Glomerular visceral epithelial cell (primary cell): ENCODE data around the gene RCAN3.
A peak's percentile ranks its signal among the peaks of the same experiment; 100 is the strongest.

Source experiments
- DNase-seq: peaks from one replicate; pipeline ENCODE4 v3.0.0-alpha.2; 2016; ENCODE audit errors: extremely low spot score

RCAN3 gene

GRCh38 chr1:24551290-24551959, 48.8 kb downstream of the RCAN3 start:
- DNase-seq, result no peak

GRCh38 chr1:24551960-24552571, 49.4 kb downstream of the RCAN3 start:
- no peak for DNase-seq

- DNase-seq, result no peak
Measured at GRCh38 chr1:24553931-24554330, 51.3 kb downstream of the RCAN3 start.

DNA sequence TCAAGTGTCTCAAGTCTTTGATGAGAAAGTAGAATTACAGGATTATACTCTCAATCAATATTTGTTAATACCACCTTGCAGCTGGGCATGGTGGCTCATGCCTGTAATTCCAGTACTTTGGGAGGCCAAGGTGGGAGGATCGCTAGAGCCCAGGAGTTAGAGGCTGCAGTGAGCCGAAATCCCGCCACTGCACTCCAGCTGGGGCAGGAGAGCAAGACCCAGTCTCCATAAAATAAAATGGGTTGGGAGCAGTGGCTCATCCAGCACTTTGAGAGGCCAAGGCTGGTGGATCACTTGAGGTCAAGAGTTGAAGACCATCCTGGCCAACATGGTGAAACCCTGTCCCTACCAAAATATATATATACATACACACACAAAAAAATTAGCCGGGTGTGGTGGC, 52.1 kb downstream of the RCAN3 start:
- DNase-seq, result no peak

DNA sequence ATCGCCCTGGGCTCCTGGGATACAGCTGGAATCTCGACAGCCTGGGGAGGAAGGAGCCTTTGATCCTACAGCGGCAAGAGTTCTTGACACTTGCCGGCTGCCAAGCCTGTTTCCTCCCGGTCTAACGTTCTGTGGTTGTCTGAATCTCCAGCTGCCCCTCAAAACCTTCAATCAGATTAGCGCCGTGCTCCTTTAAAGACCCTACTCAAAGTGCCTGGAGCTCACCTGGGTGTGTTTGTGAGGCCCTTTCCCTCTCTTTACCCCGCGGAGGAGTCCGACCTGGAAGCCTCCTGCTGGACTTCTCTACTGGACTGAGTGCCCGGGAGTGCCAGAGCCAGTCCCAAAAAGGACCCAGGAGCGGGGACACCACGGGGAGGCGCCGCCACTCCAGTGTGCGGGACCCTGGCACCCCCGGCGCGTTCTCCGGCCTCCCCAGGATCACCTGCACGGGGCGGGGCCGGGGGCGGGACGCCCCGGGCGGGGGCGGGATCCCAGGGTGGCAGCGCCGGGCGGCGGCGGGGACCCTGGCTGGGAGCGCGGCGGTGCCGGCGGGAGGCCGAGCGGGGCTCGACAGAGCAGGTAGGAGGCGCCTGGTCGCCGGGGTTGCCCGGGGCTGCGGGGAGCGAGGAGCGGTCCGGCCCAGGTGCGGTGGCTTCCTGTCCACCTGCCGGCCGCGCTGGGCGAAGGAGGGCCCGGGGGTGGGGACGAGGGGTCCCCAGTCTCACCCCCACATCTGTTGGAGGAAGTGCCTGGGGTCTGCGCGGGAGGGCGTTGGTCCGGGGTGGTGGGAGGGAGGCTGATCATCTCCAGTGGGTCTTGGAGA, 53.2 kb downstream of the RCAN3 start, which contains the start of gene NCMAP:
Gene NCMAP (plus strand): TSS at position 497 of the 823 bp plus-strand sequence. CDS start 39,344 bp downstream, outside the sequence.
- no peak for DNase-seq

GRCh38 chr1:24556414-24556795, 53.8 kb downstream of the RCAN3 start:
- no peak for DNase-seq

DNA sequence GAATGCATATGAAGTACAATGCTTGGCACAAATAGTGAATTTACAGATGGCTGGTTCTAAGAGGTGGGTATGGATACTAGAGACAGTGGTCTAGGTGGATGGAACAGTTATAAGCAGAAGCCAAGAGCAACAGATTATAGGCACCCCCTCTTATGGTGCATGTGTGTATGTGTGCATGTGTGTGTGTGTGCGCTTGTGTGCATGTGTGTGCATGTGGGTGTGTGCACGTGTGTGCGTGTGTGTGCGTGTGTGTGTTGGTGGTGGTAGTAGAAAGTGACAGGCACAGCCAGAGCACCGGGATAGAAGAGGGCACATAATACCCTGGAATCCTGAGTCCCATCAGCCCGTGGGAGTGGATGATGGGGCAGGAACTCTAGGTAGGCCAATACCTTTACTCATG, 54.6 kb downstream of the RCAN3 start:
- DNase-seq, result no peak

GRCh38 chr1:24557711-24558131, 55.1 kb downstream of the RCAN3 start:
- peak; percentile 42 for DNase-seq

DNA sequence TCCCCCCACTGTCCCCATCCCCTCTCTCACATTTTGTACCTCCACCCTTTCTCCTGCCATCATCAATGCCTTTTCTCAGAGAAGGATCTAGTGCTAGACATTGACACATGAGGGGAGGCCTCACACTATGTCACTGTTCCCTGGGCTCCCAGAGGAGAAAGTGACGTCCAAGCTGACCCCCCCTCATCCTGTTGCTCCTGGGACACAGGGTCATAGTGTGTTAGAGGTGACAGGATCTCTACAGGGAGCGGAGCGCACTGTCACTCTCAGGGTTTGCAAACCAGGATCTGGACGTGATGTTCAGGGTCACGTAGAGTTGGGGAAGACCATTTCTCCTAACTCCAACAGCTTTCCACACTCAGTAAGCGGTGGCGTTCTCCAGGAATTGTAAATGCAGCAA, 55.8 kb downstream of the RCAN3 start:
- no peak for DNase-seq

DNA sequence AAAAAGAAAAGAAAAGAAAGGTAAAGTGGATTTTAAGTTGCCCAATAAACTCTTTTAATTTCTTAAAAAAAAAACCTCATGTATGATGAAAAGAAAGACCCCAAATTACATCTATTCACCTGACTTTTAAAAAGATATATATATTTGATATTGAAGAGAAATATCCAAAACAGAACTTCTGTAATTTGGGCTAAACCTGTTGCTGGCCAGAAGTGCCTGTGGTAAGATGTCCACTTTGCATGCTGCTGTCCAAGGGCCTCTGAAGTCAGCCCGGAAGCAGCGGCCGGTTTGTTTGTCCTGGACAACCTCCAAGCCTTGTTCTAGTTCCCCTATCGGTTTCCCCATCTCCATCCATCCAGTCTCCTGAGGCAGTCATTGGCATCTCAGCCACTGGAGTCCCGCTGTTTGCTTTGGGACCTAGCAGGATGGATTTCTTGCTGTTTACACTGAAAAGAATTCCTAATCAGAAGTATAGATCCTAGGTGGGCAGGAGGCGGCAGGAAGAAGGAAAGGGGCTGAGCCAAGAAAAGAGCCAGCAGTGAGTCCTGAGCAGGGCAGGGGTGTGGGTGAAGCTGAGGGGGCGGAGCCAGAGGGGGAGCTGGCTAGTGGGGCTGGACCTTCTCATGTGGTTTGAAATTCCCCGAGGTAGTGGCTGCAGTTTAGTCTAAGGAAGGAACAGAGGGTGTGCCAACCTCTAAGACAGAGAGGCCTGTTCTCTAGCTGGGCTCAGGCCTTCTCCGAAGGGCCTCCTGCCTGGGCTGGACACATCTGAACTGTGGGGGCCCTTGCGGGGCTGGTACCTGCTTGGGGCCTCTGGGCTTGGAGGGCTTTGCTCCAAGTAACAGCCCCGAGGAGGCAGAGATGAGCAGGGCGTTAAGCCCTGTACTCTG, 56.5 kb downstream of the RCAN3 start:
- DNase-seq, result peak; percentile 88

DNA sequence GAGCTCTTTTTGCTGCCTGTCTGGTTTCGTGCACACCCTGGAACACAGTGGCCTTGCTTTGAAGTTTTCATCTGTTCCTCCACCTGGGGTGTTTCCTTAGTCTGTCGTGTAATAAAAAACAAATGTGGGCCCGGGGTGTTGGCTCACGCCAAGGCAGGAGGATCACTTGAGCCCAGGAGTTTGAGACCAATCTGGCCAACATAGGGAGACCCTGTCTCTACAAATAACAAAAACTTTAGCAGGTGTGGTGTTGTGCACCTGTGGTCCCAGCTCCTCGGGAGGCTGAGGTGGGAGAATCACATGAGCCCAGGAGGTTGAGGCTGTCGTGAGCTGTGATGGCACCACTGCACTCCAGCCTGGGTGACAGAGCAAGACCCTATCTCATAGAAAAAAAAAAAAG, 57.7 kb downstream of the RCAN3 start:
- no peak for DNase-seq

GRCh38 chr1:24562625-24563024, 60.0 kb downstream of the RCAN3 start:
- peak; percentile 86 for DNase-seq

DNA sequence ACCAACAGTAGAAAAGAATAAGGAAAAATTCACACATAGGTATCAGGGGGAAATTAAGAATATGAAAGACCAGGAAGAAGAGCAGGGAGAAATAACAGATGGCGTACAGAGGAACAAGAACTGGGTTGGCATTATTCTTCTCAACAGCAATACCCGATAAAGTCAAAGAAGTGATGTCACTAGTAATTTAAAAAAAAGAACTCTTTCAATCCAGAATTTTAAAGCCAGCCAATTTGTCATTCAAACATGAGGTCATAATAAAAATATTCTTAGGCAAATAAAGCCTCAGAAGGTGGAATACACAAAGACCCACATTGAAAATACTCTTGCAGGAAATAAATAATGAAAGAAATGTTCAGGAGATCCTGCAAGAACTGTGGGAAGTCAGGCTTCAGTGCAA, 62.1 kb downstream of the RCAN3 start:
- DNase-seq, result no peak

GRCh38 chr1:24566236-24566867, 63.7 kb downstream of the RCAN3 start:
- peak; percentile 56 for DNase-seq

DNA sequence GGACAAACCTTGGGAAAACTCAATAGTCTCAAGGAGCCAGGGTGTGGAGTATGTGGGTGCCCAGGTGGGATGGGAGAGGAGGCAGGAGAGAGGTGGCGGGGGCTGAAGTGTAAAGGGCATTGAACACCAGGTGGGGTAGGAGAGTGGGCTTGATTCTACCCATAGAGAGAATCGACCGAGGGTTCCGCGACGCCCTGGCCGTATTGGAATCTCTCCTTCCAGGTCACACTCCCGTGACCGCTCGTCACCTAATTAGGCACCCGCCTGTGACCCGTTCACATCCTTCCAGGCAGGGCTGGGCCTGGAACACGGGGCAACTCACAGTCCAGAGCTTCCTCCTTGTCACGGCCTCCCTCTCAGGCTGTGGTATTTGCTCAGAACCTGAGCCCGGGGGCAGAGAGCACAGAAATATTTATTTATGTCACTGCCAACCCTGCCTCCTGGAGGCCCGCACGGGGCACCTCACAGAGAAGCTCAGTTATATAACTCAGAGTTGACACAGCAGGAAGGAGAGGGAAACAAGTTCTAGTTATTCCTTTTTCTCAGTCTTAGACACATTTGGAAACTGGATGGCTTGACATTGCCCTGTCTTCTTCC, 65.3 kb downstream of the RCAN3 start:
- DNase-seq, result peak; percentile 31

DNA sequence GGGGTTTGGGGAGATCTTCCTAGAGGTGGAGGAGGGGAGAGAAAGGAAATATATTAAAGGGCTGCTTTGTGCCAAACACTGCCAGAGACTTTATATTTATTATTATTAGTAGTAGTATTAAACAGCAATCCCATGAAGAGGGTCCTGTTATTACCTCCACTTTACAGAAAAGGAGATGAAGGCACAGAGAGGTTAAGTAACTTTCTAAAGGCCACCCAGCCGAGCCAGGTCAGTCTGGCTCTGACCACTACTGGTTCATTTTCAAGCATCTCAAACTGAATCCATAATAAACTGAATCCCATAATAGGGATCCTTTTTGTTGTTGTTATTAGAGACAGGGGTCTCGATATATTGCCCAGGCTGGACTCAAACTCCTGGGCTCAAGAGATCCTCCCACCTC, 65.8 kb downstream of the RCAN3 start:
- no peak for DNase-seq

DNA sequence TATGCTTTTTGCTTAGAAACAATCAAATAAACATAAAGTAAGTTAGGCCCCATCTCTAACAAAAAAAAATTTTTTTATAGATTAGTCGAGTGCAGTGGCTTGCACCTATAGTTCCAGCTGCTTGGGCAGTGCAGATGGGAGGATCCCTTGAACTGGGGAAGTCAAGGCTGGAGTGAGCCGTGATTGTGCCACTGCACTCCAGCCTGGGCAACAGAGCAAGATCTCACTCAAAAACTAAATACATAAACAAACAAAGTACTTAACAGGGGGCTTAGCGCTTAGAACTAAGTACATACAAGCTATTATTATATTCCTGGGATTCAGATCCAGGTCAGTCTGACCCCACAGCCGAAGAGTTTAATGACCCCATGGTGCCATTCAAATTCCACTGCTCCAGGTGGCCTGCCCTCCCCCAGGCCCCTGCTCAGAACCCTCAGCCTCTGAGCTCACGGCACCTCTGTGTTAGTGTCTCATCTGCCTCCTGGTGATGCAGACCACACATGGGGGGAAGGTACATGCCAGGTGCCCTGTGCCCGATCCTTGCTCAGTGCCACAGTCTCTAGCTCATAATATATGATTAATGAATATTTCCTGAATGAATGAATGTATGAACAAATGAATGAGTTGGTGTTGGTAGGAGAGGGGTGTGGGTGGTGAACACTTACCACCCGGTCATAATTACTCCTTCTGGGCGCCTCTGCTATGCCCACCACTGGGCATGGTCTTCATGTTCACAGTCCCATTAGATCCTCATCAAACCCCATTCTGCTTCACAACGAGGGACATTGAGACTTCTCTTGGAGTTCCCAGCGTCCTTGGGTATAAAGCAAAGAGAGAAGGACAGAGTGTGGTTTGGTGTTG, 67.9 kb downstream of the RCAN3 start:
- no peak for DNase-seq

DNA sequence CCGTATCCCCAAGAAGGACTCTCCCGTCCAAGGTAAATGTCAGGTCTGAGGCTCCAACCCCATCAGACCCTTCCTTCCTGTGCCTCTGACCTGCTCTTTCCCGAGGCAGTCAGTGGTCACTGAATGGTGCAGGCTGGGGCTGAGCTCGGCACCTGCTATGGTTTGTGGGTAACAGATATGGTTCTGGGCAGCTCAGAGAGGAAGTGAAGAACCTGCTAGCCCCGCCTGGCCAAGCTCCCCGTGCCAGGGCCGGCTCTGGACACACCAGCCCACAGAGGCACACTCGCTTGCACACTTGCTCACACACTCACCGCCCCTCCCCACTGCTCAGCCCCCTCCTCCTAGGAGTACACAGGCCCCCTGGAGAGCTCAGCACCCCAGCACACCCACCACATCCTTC, 69.7 kb downstream of the RCAN3 start:
- DNase-seq, result no peak

DNA sequence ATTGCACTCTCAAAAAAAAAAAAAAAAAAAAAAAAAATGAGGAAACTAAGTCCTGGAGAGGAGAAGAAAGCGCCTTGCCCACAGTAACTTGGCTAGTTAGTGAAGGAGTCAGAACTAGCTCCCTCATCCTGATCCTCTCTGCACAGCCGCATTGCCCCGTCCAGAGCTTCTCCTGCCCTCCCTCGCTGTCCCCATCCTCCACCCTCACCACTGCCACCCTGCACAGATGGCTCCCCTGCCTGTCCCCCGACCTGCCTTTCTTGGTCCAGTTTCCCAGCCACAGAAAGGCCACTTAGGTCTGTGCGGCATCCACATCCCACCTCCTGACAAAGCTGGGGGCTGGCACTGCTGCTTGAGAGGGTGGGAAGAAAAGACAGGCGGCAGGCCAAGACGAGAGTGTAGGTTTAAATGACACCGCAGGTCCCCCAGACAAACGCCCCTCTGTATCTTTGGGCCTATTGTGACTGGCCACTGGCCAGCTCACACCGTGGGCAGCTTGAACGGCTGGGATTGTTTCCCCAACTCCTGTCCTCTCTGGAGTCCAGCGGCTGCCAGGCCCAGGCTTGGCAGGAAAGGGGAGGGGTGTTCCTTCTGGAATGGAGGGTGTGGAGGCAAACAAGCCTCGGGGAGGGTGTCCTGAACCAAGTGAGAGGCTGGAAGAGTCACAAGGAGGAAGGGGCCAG, 73.4 kb downstream of the RCAN3 start:
- no peak for DNase-seq
